Activated naive CD4-positive, alpha-beta T cell treated with anti-CD3 and anti-CD28 coated beads, Interleukin-2, amount 10 ng/mL, durations not matched to agents 7 days and 5 days (primary cell): ENCODE results near the gene NTF3.

ENCODE experiments used
- CTCF ChIA-PET: fragments of 350-600 bp; sonication (Branson Sonifier 250); formaldehyde crosslinking; loops from one replicate; lab custom pipeline; 2021; ENCODE audit warnings: antibody characterized with exemption; lab: Charles Lee
- DNase-seq: peaks from one replicate; pipeline ENCODE4 v3.0.0-alpha.2; 2020
- H3K27ac Mint-ChIP-seq: one replicate; pipeline ENCODE4 v1.8.0; 2021; ENCODE audit warnings: mild to moderate bottlenecking, moderate library complexity, mixed read lengths
- H3K27me3 Mint-ChIP-seq: one replicate; pipeline ENCODE4 v1.8.0; 2021; ENCODE audit warnings: mild to moderate bottlenecking, mixed read lengths
- H3K36me3 Mint-ChIP-seq: one replicate; pipeline ENCODE4 v1.8.0; 2021; ENCODE audit warnings: mixed read lengths
- H3K4me1 Mint-ChIP-seq: one replicate; pipeline ENCODE4 v1.8.0; 2021; ENCODE audit warnings: mixed read lengths
- H3K4me3 Mint-ChIP-seq: one replicate; pipeline ENCODE4 v1.8.0; 2021; ENCODE audit warnings: mild to moderate bottlenecking, moderate library complexity, mixed read lengths
- H3K9me3 Mint-ChIP-seq: one replicate; pipeline ENCODE4 v1.8.0; 2021; ENCODE audit warnings: mixed read lengths

NTF3 gene

GRCh38 chr12:5432011-5432400, at the start of gene NTF3:
NTF3 (plus strand) TSS chr12:5432108; CDS start chr12:5432325, 217 bp downstream.
- Mint-ChIP-seq H3K4me1 (peaks cover 12% of the 10 kb centered on the region), H3K9me3 (no peaks in the 10 kb centered on the region)
- CTCF ChIA-PET, result no interaction called here

GRCh38 chr12:5384015-5384414, 47.9 kb upstream of the NTF3 start:
- no peak overlapping the region for H3K4me3 Mint-ChIP-seq
- no peak overlapping the region for H3K27ac Mint-ChIP-seq
- CTCF ChIA-PET, result no interaction called here
- no peaks in the 10 kb centered on the region for H3K9me3 Mint-ChIP-seq
- no peak for DNase-seq
- no peaks in the 10 kb centered on the region for H3K27me3 Mint-ChIP-seq
- no peaks in the 10 kb centered on the region for H3K4me1 Mint-ChIP-seq
- no peaks in the 10 kb centered on the region for H3K36me3 Mint-ChIP-seq

More at GRCh38 chr12:5432011-5432400, at the start of gene NTF3:
- Mint-ChIP-seq H3K27me3 (peaks cover 2% of the 10 kb centered on the region), H3K36me3 (peaks cover 2% of the 10 kb centered on the region), H3K4me3 (peak within 1 kb of the TSS; percentile 40), H3K27ac (no peak within 1 kb of the TSS)
- DNase-seq, result no peak

- DNase-seq, result no peak
- Mint-ChIP-seq H3K4me1 (no peaks in the 10 kb centered on the region), H3K36me3 (no peaks in the 10 kb centered on the region), H3K27ac (no peak overlapping the region), H3K9me3 (no peaks in the 10 kb centered on the region), H3K4me3 (no peak overlapping the region), H3K27me3 (no peaks in the 10 kb centered on the region)
- CTCF ChIA-PET, result no interaction called here
These were observed 43.0 kb upstream of the NTF3 start for GRCh38 chr12:5388581-5389535.

- Mint-ChIP-seq H3K4me1 (no peaks in the 10 kb centered on the region), H3K36me3 (no peaks in the 10 kb centered on the region), H3K27me3 (no peaks in the 10 kb centered on the region), H3K4me3 (no peak overlapping the region), H3K27ac (no peak overlapping the region), H3K9me3 (no peaks in the 10 kb centered on the region)
- CTCF ChIA-PET, result no interaction called here
- no peak for DNase-seq
These were observed 41.6 kb upstream of the NTF3 start for GRCh38 chr12:5390174-5390799.

- Mint-ChIP-seq H3K36me3 (no peaks in the 10 kb centered on the region), H3K4me1 (no peaks in the 10 kb centered on the region), H3K27me3 (no peaks in the 10 kb centered on the region), H3K27ac (no peak overlapping the region), H3K4me3 (no peak overlapping the region), H3K9me3 (no peaks in the 10 kb centered on the region)
- DNase-seq, result no peak
- CTCF ChIA-PET, result no interaction called here
These were observed 40.3 kb upstream of the NTF3 start for GRCh38 chr12:5391653-5392052.

GRCh38 chr12:5392961-5393360, 38.9 kb upstream of the NTF3 start:
- Mint-ChIP-seq H3K9me3 (no peaks in the 10 kb centered on the region), H3K27ac (no peak overlapping the region)

GRCh38 chr12:5395443-5396271, 36.3 kb upstream of the NTF3 start:
- CTCF ChIA-PET, result interaction anchor here (0.6 kb wide), 1 partner anchor 638 kb away, joined by 3 read pairs; no protein-coding TSS in a partner anchor
- Mint-ChIP-seq H3K4me3 (no peak overlapping the region), H3K4me1 (no peaks in the 10 kb centered on the region), H3K36me3 (no peaks in the 10 kb centered on the region), H3K27ac (no peak overlapping the region), H3K9me3 (no peaks in the 10 kb centered on the region), H3K27me3 (no peaks in the 10 kb centered on the region)
- no peak for DNase-seq

More at GRCh38 chr12:5392961-5393360, 38.9 kb upstream of the NTF3 start:
- no peak overlapping the region for H3K4me3 Mint-ChIP-seq
- CTCF ChIA-PET, result no interaction called here
- H3K36me3 Mint-ChIP-seq, result no peaks in the 10 kb centered on the region
- DNase-seq, result no peak
- no peaks in the 10 kb centered on the region for H3K4me1 Mint-ChIP-seq
- no peaks in the 10 kb centered on the region for H3K27me3 Mint-ChIP-seq

GRCh38 chr12:5396541-5396940, 35.4 kb upstream of the NTF3 start:
- CTCF ChIA-PET, result interaction anchor here (0.6 kb wide), 1 partner anchor 638 kb away, joined by 3 read pairs; no protein-coding TSS in a partner anchor
- no peaks in the 10 kb centered on the region for H3K27me3 Mint-ChIP-seq
- no peaks in the 10 kb centered on the region for H3K36me3 Mint-ChIP-seq
- DNase-seq, result no peak
- H3K9me3 Mint-ChIP-seq, result no peaks in the 10 kb centered on the region
- no peak overlapping the region for H3K4me3 Mint-ChIP-seq
- H3K4me1 Mint-ChIP-seq, result no peaks in the 10 kb centered on the region
- H3K27ac Mint-ChIP-seq, result no peak overlapping the region

- Mint-ChIP-seq H3K9me3 (no peaks in the 10 kb centered on the region), H3K36me3 (no peaks in the 10 kb centered on the region), H3K27ac (no peak overlapping the region), H3K4me3 (no peak overlapping the region), H3K4me1 (no peaks in the 10 kb centered on the region), H3K27me3 (peaks cover 12% of the 10 kb centered on the region)
- CTCF ChIA-PET, result no interaction called here
- DNase-seq, result no peak
These were observed 32.6 kb upstream of the NTF3 start for GRCh38 chr12:5399266-5399665.

GRCh38 chr12:5402009-5402935, 29.6 kb upstream of the NTF3 start:
- no peak overlapping the region for H3K27ac Mint-ChIP-seq
- no peaks in the 10 kb centered on the region for H3K9me3 Mint-ChIP-seq
- H3K4me3 Mint-ChIP-seq, result no peak overlapping the region
- no peaks in the 10 kb centered on the region for H3K36me3 Mint-ChIP-seq
- CTCF ChIA-PET, result no interaction called here
- no peak for DNase-seq
- peaks cover 12% of the 10 kb centered on the region for H3K27me3 Mint-ChIP-seq
- H3K4me1 Mint-ChIP-seq, result no peaks in the 10 kb centered on the region

- no peak overlapping the region for H3K4me3 Mint-ChIP-seq
- CTCF ChIA-PET, result no interaction called here
- H3K27ac Mint-ChIP-seq, result no peak overlapping the region
- no peak for DNase-seq
- peaks cover 12% of the 10 kb centered on the region for H3K27me3 Mint-ChIP-seq
- H3K36me3 Mint-ChIP-seq, result no peaks in the 10 kb centered on the region
- no peaks in the 10 kb centered on the region for H3K9me3 Mint-ChIP-seq
- no peaks in the 10 kb centered on the region for H3K4me1 Mint-ChIP-seq
These were observed 28.5 kb upstream of the NTF3 start for GRCh38 chr12:5403411-5403810.

GRCh38 chr12:5407034-5407856, 24.7 kb upstream of the NTF3 start:
- DNase-seq, result no peak
- no peaks in the 10 kb centered on the region for H3K4me1 Mint-ChIP-seq
- CTCF ChIA-PET, result no interaction called here
- H3K9me3 Mint-ChIP-seq, result no peaks in the 10 kb centered on the region
- H3K36me3 Mint-ChIP-seq, result no peaks in the 10 kb centered on the region
- H3K4me3 Mint-ChIP-seq, result no peak overlapping the region
- peaks cover 5% of the 10 kb centered on the region for H3K27me3 Mint-ChIP-seq
- no peak overlapping the region for H3K27ac Mint-ChIP-seq

GRCh38 chr12:5409619-5410018, 22.3 kb upstream of the NTF3 start:
- CTCF ChIA-PET, result no interaction called here
- Mint-ChIP-seq H3K4me3 (no peak overlapping the region), H3K4me1 (no peaks in the 10 kb centered on the region), H3K27me3 (no peaks in the 10 kb centered on the region), H3K9me3 (no peaks in the 10 kb centered on the region), H3K27ac (no peak overlapping the region), H3K36me3 (no peaks in the 10 kb centered on the region)
- no peak for DNase-seq
